Jurkat, Clone E6-1 (cell line): ENCODE data around the gene HTRA3.

Source experiments
- DNase-seq: peaks from one replicate; pipeline ENCODE4 v3.0.0-alpha.2; 2011; ENCODE audit warnings: low read depth, low spot score
- H3K4me3 ChIP-seq: 2 replicates; pipeline ENCODE4 v1.5.1; 2011; ENCODE audit warnings: mild to moderate bottlenecking, low read length, control low read depth, moderate library complexity

Gene HTRA3

GRCh38 chr4:8275548-8275910 is 6.0 kb downstream of the HTRA3 start:
- no peak overlapping the region for H3K4me3 ChIP-seq
- DNase-seq, result no peak

- DNase-seq, result no peak
- no peak overlapping the region for H3K4me3 ChIP-seq
These were observed 7.0 kb downstream of the HTRA3 start for GRCh38 chr4:8276358-8277240.

- DNase-seq, result no peak
These were observed 7.9 kb downstream of the HTRA3 start for GRCh38 chr4:8277356-8278008.

GRCh38 chr4:8278009-8278395 is 8.4 kb downstream of the HTRA3 start:
- DNase-seq, result no peak
- no peak overlapping the region for H3K4me3 ChIP-seq

More at GRCh38 chr4:8277356-8278008, 7.9 kb downstream of the HTRA3 start:
- H3K4me3 ChIP-seq, result no peak overlapping the region

- no peak overlapping the region for H3K4me3 ChIP-seq
- no peak for DNase-seq
These were observed 9.1 kb downstream of the HTRA3 start for GRCh38 chr4:8278421-8279287.

- no peak overlapping the region for H3K4me3 ChIP-seq
- DNase-seq, result no peak
These were observed 10.0 kb downstream of the HTRA3 start for GRCh38 chr4:8279321-8280157.

GRCh38 chr4:8280158-8280875 is 10.8 kb downstream of the HTRA3 start:
- H3K4me3 ChIP-seq, result no peak overlapping the region
- no peak for DNase-seq

GRCh38 chr4:8280876-8281440 is 11.4 kb downstream of the HTRA3 start:
- H3K4me3 ChIP-seq, result no peak overlapping the region
- no peak for DNase-seq

GRCh38 chr4:8281519-8282133 is 12.1 kb downstream of the HTRA3 start:
- H3K4me3 ChIP-seq, result no peak overlapping the region
- DNase-seq, result no peak

GRCh38 chr4:8282134-8282641 is 12.6 kb downstream of the HTRA3 start:
- no peak for DNase-seq
- H3K4me3 ChIP-seq, result no peak overlapping the region

GRCh38 chr4:8282742-8283141 is 13.2 kb downstream of the HTRA3 start:
- H3K4me3 ChIP-seq, result no peak overlapping the region
- DNase-seq, result no peak

- H3K4me3 ChIP-seq, result no peak overlapping the region
- DNase-seq, result no peak
These were observed 13.6 kb downstream of the HTRA3 start for GRCh38 chr4:8283161-8283560.

- H3K4me3 ChIP-seq, result no peak overlapping the region
- no peak for DNase-seq
These were observed 14.1 kb downstream of the HTRA3 start for GRCh38 chr4:8283631-8284121.

GRCh38 chr4:8284391-8284790 is 14.8 kb downstream of the HTRA3 start:
- H3K4me3 ChIP-seq, result no peak overlapping the region
- no peak for DNase-seq

- H3K4me3 ChIP-seq, result no peak overlapping the region
- no peak for DNase-seq
These were observed 15.8 kb downstream of the HTRA3 start for GRCh38 chr4:8285143-8285975.

GRCh38 chr4:8285976-8286718 is 16.6 kb downstream of the HTRA3 start:
- DNase-seq, result no peak
- H3K4me3 ChIP-seq, result no peak overlapping the region
